Activated CD8-positive, alpha-beta memory T cell treated with anti-CD3 and anti-CD28 coated beads for 48 hours (primary cell): ENCODE results near the gene TEX30.
"Not testable (repeated sequence)": the region's sequence is repeated elsewhere in the genome, so short reads cannot be mapped to it uniquely, and the experiment has no call there.

ENCODE experiments used
- DNase-seq, 3 experiments: peaks; one replicate each; pipeline ENCODE4 v3.0.0-alpha.2; 2020; ENCODE audit warnings: low read depth in 2 of 3, low spot score in 2 of 3

The TEX30 gene

DNA sequence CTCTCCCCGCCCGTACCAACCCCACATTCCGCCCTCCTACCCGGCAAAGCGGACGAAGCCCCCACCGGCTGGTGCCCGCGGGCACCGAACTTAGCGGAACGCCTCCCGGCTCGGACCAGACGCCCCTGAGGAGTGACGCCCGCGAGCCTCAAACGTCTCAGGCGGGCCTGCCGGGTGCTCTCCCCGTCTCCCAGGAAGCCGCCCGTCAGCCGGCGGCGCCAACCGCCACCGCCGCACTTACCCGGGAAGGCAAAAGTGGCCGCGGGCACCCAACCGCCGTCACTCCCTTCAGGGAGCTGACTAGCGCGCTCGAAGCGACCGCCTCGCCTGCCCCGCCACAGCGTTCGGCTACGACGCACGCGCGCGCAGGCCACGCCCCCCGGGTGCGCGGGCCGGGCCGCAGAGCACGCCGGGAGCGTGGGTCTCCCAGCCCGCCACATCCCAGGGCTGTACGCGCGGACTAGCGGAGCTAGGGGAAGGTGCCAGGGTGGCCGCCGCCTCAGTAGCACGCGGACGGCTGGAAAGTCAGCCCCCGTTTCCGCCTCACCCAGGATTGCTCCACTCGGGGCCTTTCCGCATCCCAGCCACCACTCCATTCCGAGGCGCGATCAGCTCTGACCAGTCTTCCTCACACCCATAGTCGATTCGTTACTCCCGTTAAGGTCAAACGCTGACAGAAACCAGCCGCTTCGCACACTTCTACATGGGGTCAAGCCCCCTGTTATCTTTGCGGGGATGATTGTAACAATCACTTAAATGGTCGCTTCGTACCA is at the start of gene TEX30:
TSS of gene TEX30 (minus strand) at position 346 of the 773 bp plus-strand sequence. CDS start 3,760 bp downstream, outside the sequence.
- DNase-seq, result peak; percentile 73 to 84 (median 77)

DNA sequence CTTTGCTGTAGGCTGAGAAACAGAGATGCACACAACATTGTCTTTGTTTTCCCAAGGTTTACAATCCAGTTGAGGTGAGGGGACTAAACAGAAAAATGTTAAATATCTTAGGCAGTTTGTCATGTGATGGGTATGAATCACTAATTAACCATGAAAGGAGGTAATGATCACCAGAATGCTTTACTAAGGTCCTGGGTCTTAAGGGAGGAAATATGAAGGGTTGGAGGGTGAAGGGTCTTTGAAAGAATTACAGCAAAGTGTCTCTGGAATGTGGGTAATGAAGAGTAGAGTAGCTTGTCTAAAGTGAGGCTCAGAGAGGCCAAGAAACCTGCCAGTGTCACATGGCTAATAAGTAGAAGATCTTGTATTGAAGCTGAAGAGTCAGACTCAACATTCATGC is 44.3 kb upstream of the TEX30 start:
- DNase-seq, result no peak

DNA sequence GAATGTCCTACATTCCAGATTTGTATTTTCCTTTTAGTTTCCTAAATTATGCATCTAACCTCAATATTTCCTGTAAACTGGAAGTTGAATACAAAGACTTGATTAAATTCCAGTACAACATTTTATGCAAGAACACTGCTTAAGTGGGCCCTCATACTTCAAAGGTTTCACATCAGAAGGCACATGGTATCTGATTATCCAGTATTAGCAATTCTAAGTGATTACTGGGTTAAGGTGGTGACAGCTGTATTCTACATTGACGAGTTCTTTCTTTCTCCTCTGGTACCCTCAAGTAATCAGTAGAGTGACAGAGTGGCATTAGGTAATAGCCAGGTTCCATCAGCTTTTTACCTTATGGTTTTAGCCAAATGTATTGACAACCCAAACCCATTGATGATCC is 43.7 kb upstream of the TEX30 start:
- DNase-seq, result no peak

GRCh38 chr13:102816708-102817107 is 43.1 kb upstream of the TEX30 start:
- DNase-seq, result no peak

- DNase-seq, result no peak
Measured at GRCh38 chr13:102815788-102816187, 42.2 kb upstream of the TEX30 start.

DNA sequence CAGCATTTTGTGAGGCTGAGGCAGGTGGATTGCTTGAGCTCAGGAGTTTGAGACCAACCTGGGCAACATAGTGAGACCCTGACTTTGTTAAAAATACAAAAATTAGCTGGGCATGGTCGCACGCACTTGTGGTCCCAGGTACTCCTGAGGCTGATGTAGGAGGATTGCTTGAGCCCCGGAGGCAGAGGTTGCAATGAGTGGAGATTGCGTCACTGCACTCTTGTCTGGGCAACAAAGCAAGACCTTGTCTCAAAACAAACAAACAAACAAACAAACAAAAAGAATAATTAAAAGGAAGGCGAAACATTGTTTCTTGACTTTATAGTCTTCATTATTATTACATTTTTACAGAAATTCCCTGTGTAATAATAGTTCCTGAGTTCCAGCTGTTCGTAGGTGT is 41.2 kb upstream of the TEX30 start:
- DNase-seq, result no peak

GRCh38 chr13:102814025-102814607 is 40.5 kb upstream of the TEX30 start:
- DNase-seq, result no peak

GRCh38 chr13:102812611-102813287 is 39.2 kb upstream of the TEX30 start:
- no peak for DNase-seq

GRCh38 chr13:102807699-102808098 is 34.1 kb upstream of the TEX30 start:
- DNase-seq, result no peak

DNA sequence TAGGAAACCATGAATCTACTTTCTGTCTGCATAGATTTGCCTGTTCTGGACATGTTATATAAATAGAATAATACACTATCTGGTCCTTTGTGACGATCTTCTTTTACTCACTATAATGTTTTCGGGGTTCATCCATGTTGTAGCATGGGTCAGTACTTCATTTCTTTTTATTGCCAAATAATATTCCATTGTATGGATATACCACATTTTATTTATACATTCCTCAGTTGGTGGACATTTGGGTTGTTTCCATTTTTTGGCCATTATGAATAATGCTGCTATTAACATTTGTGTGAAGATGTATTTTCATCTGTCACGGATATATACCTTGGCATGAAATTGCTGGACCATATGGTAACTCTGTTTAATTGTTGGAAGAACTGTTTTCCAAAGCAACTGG is 32.1 kb upstream of the TEX30 start:
- DNase-seq, result no peak

DNA sequence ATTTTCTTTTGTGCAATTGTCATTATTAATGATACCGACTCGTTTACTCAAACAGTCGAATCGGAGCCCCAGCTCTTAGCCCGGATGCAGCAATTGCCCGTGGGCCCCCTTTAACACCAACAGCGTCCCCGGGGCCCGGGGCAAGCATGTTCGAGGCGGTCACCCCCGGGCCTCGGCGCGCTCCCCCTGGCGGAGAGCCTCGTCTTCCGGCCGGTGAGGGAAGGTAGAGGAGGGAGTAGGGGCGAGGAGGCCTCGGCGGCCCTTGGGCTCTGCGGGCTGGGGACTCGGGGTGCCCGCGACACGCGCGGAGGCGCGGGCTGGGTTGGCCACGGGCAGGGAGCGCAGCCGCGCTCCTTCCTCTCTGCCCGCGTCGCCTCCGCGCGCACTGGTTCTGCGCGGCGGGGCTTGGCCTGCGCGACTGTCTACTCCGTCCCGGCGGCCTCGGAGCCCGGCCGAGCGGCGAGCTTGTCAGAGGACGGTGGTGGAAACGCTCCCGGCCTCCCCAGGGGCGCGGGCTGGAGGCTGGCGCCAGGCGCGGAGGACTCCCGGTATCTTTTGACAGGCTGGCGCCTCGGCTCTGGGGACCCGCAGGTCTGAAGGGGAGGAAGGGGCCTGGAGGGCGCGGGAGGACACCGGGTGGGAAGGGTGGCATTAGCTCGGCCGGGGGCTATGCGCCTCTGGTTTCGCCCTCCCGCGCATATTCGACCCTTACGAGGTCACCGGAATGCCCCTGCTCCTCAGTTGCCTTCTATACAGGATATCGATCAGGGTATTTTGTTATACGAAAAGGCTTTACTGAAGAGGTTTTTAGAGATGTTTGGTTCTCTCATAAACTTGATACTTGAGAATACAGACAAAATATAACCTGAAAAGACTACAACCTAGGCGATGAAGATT is 26.8 kb upstream of the TEX30 start:
- peak; percentile 67 to 81 (median 72) for DNase-seq

DNA sequence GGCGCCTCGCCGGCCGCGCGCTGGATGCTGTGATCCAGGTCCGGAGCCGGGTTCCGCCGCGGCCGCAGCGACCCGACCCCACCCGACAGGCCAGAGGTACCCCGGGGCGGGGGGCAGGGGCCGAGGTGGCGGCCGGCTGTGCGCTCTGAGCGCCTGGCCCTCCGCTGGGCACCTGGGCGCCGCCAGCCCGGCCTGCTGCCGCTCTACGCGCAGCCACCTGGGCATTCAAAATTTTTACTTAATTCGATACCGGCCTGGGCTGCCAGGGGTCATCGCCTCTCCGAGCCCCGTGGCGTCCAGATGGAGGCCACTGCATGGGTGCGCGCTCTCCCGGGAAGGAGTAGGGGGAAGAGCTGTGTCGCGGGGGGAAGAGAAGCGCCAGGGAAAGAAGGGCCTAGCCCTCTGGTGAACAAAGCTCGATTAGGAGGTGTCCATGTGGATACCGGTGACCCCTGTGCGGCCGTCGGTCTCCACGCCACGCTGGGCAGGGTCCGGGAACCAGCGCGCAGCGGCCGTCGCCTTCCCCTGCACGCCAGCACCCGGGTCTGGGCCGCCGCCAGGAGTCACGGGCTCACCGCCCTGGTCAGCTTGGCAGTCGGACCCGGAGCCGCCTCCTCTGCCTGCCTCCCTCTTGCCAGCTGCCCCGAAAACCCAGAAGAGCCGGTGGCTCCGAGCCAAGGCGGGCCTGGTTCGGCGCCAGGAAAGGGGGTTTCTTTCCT is 26.0 kb upstream of the TEX30 start:
- DNase-seq, result peak in 2 of 3 experiments; percentile 2 to 40

- DNase-seq, result peak; percentile 61 to 71 (median 69)
Measured at GRCh38 chr13:102798581-102799425, 25.2 kb upstream of the TEX30 start, which contains the start of the genes BIVM and POGLUT2. Gene BIVM, plus strand, starts transcription at chr13:102799119. Its CDS starts 8,149 bp downstream, at chr13:102807268. Gene POGLUT2, minus strand, starts transcription at chr13:102798976. Its CDS starts 306 bp downstream, at chr13:102798670.

- no peak for DNase-seq
Measured at GRCh38 chr13:102793611-102794355, 20.2 kb upstream of the TEX30 start.

DNA sequence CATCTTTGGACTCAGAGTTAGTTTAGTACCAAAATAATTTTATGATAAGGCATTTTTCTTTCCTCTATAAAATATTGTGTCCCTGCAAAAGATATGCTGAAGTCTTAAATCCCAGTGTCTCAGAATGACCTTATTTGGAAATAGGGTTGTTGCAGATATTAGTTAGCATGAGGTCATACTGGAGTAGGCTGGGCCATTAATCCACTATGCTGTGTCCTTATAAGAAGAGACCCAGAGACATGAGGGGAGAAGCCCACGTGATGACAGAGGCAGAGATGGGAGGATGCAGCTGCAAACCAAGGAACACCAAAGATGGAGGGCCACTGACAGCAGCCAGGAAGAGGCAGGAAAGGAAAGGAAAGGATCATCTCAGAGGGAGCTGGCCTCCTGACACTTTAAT is 18.8 kb upstream of the TEX30 start:
- no peak for DNase-seq

DNA sequence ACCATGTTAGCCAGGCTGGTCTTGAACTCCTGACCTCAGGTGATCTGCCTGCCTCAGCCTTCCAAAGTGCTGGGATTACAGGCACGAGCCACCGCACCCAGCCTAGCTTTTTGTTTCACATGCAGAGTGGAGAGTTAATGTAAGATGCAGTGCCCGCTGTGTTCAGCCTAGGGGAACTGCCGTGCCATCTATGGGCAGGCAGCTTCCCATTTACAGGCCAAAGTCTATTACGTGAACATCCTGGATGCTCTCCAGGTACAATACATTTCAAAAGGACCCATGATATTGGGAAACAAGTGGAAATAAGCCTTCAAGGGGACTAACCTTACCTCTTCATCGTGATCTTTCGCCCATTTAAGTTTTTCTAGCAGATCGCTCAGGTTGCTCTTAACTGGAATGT is 15.1 kb upstream of the TEX30 start:
- no peak for DNase-seq

DNA sequence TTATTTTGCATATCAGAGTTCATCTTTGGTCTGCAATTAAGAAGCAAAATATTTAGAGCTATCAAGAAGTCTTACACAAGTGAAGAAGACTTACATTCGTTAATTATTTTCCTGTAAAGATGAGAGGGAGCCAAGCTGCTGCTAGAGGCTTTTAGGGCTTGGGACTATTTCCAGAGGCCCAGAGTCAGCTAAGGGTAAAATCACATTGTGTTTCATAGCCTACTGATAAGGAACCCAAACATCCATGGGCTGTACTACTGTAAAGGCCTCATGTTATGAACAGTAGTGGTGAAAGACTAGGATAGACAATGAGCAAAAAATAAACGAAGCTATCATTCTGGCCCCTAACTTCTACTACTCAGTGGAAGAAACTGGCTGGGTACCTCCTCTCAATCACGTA is 10.9 kb upstream of the TEX30 start:
- no peak for DNase-seq

- no peak for DNase-seq
Measured at GRCh38 chr13:102781591-102781990, 8.0 kb upstream of the TEX30 start.

DNA sequence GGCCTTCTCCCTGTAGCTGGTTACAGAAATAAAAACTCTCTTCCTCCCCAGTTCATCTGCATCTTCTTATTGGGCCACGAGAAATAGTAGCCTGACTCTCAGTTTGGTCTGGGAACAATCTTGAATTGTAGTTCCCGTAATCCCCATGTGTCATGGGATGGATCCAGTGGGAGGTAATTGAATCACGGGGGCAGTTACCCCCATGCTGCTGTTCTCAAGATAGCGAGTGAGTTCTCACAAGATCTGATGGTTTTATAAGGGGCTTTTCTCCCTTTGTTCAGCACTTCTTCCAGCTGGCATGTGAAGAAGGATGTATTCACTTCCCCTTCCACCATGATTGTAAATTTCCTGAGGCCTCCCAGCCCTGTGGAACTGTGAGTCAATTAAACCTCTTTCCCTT is 7.1 kb upstream of the TEX30 start:
- DNase-seq, result not testable (repeated sequence)
